ENCODE data around the gene MAP1S. TPM values are rescaled to one million over a fixed set of nuclear protein-coding genes. Genes with fewer than 3 reads are reported as not detected.

The MAP1S gene
- total and polyA plus RNA-seq, 2 of the 8 experiments (the other 6 are each of a cell fraction or from before 2014, with no cell fraction given), result 66.7 to 115 TPM

DNA sequence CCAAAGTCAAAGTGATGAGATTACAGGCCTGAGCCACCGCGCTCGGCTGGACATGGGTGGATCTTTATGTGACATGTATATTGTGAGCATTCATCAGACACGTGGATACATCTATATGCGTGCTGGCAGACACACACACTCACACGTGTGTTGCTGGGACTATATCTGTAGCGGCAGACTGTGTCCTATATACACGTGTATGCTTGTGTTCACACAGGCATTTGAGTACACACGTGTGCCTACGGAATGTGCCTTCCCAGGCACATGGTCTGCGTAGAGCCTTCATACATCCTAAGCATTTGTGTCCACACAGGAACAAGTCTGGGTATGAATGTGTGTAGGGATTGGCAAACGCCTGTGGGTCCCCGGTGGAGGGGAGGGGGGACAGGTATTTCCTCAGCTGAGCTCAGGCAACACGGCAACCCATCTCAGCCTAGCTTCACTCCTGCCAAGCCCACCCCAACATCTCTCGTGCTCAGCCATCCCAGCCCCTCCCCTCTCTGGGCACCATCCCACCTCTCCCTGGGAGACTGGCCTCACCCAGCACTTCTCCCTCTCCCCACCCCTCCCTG lies 33.7 kb upstream of the MAP1S start:
- Histone ChIP-seq H3K18ac (ENCODE audit: extremely low read depth, low read length) (peak overlapping the region; percentile 48), H3K4me2 (ENCODE audit: insufficient read depth in 1 of 2, low read depth in 2 of 2, low read length in 2 of 2) (peak overlapping the region; percentile 90), H4K5ac (ENCODE audit: insufficient read length, low read depth, low read length) (peak overlapping the region; percentile 77), H3K23me2 (ENCODE audit: low read depth, low read length) (peaks cover 15% of the 10 kb centered on the region), H4K91ac (replicated peaks; ENCODE audit: insufficient read length, low read length) (peak overlapping the region; percentile 88), H3K4me1 (replicated peaks in 1 of 4; ENCODE audit: control insufficient read depth in 3 of 4, insufficient read depth in 4 of 4, low read length in 3 of 4) (peaks cover 5 to 15% (median 11%) of the 10 kb centered on the region in 4 experiments), H3K27ac (ENCODE audit: low read depth, low read length) (no peak overlapping the region), H3K56ac (replicated peaks; ENCODE audit: insufficient read length, low read depth, low read length) (no peak overlapping the region), H2AK5ac (ENCODE audit: low read depth, low read length) (no peak overlapping the region), H3K4me3 (ENCODE audit: extremely low read depth in 1 of 4, insufficient read depth in 2 of 4, low read depth in 3 of 4, low read length in 4 of 4) (peak overlapping the region; percentile 26 to 97 (median 52); a peak in 5 of 8 replicates), H3K36me3 (ENCODE audit: control insufficient read depth in 2 of 4, insufficient read depth in 4 of 4, low read length in 3 of 4) (no peaks in the 10 kb centered on the region), H2BK20ac (ENCODE audit: low read length) (0 out of 2 replicates have a peak overlapping the region, but pooled peaks have one; percentile 24), H4K8ac (ENCODE audit: extremely low read depth, insufficient read depth, low read length) (peak overlapping the region; percentile 3), H3K4ac (replicated peaks; ENCODE audit: insufficient read length, low read depth, low read length) (peak overlapping the region; percentile 13), H2BK12ac (ENCODE audit: low read depth, low read length) (peak overlapping the region; percentile 51; the same call in 1 of the 2 replicates), H4K20me1 (replicated peaks in 1 of 2; ENCODE audit: control insufficient read depth in 1 of 2, insufficient read depth in 2 of 2, low read length in 2 of 2) (peaks cover 10 to 20% of the 10 kb centered on the region in 2 experiments), H3K23ac (ENCODE audit: insufficient read length) (no peak overlapping the region), H3K79me1 (ENCODE audit: low read depth, low read length) (peaks cover 14% of the 10 kb centered on the region), H3K14ac (ENCODE audit: insufficient read length) (no peak overlapping the region), H3K27me3 (replicated peaks in 1 of 4; ENCODE audit: control insufficient read depth in 3 of 4, extremely low read depth in 1 of 4, insufficient read depth in 3 of 4, low read length in 3 of 4) (no peaks in the 10 kb centered on the region), H3K9ac (replicated peaks in 1 of 4; ENCODE audit: extremely low read depth in 1 of 4, low read depth in 3 of 4, low read length in 3 of 4) (no peak overlapping the region; a peak in 1 of 7 replicates), H2BK5ac (ENCODE audit: low read depth, low read length) (peak overlapping the region; percentile 85), H3K79me2 (ENCODE audit: control insufficient read depth in 1 of 2, insufficient read depth in 2 of 2, low read length in 2 of 2) (peaks cover 14 to 49% of the 10 kb centered on the region in 2 experiments), H3K9me3 (ENCODE audit: insufficient read depth in 2 of 2, low read depth in 1 of 2, low read length in 1 of 2) (no peaks in the 10 kb centered on the region), H2BK15ac (ENCODE audit: low read length) (peak overlapping the region; percentile 93), H2BK120ac (replicated peaks; ENCODE audit: low read depth, low read length) (no peak overlapping the region), H2AFZ (ENCODE audit: low read length) (no peak overlapping the region)
- 72% methylated on average over 15 of the region's 15 CpGs; no CpG with 5 or more reads in 1 of the 2 experiments for WGBS, 2 experiments (ENCODE audit: extremely low coverage in 1 of 2, insufficient coverage in 1 of 2, insufficient read length in 1 of 2, insufficient replicate concordance in 2 of 2, low coverage in 1 of 2, low lambda C conversion rate in 2 of 2, missing lambda C conversion rate in 1 of 2)
- no peak for TF ChIP-seq NRF1 (IDR thresholded peaks at IDR 0.05; ENCODE audit: low read depth, low read length)
- no peak for TF ChIP-seq HDAC6 (IDR thresholded peaks at IDR 0.05; ENCODE audit: low read depth, low read length)
- no peak for TF ChIP-seq KDM1A (IDR thresholded peaks at IDR 0.05; ENCODE audit: borderline replicate concordance, low read length)
- no peak for TF ChIP-seq SUZ12 (IDR thresholded peaks at IDR 0.05; ENCODE audit: low read length)
- no peak for TF ChIP-seq CHD1 (IDR thresholded peaks at IDR 0.05; ENCODE audit: low read depth, low read length)
- TF ChIP-seq, protein P1, sequence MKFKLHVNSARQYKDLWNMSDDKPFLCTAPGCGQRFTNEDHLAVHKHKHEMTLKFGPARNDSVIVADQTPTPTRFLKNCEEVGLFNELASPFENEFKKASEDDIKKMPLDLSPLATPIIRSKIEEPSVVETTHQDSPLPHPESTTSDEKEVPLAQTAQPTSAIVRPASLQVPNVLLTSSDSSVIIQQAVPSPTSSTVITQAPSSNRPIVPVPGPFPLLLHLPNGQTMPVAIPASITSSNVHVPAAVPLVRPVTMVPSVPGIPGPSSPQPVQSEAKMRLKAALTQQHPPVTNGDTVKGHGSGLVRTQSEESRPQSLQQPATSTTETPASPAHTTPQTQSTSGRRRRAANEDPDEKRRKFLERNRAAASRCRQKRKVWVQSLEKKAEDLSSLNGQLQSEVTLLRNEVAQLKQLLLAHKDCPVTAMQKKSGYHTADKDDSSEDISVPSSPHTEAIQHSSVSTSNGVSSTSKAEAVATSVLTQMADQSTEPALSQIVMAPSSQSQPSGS (IDR thresholded peaks at IDR 0.05; ENCODE audit: low read length), result no peak
- no peak for TF ChIP-seq SP1 (IDR thresholded peaks at IDR 0.05; ENCODE audit: low read depth, low read length)
- no peak for TF ChIP-seq EZH2 (IDR thresholded peaks at IDR 0.05; ENCODE audit: low read depth, low read length, severe bottlenecking)
- TF ChIP-seq KDM4A (IDR thresholded peaks at IDR 0.05; ENCODE audit: low read depth, low read length, severe bottlenecking), result no peak
- TF ChIP-seq SP4 (IDR thresholded peaks at IDR 0.05; ENCODE audit: low read length), result no peak
- TF ChIP-seq TAF7 (optimal IDR thresholded peaks at IDR 0.05; ENCODE audit: borderline replicate concordance, low read depth, low read length), result no peak
- ChIA-PET CTCF (ENCODE audit: partially characterized antibody) (no interaction called here), POLR2A (ENCODE audit: partially characterized antibody) (interaction anchor here (0.6 kb wide), 1 partner anchor 39 kb away, joined by 3 read pairs; no protein-coding TSS in a partner anchor)
- FAIRE-seq, result no peak
- DNase-seq (ENCODE audit: low read depth in 1 of 2, low spot score in 2 of 2), result peak in 1 of 2 experiments; percentile 61
